ENCODE measurements around the gene RAB40C. TPM values are rescaled to one million over a fixed set of nuclear protein-coding genes. Genes with fewer than 3 reads are reported as not detected.
A peak's percentile ranks its signal among the peaks of the same experiment; 100 is the strongest.

RAB40C gene
- total RNA-seq, 3 donors from 2014 or later = 31.2 to 51.0 (median 40.1) TPM

- H3K4me3 ChIP-seq = no peak overlapping the region
- no peaks in the 10 kb centered on the region for H3K36me3 ChIP-seq (ENCODE audit: low read depth)
- no peaks in the 10 kb centered on the region for H3K4me1 ChIP-seq (ENCODE audit: low read depth)
- DNase-seq = no peak
- no peak for ATAC-seq
- no peak for TF ChIP-seq CTCF (IDR thresholded peaks at IDR 0.05)
- intact Hi-C loops (cut with DNase I, micrococcal nuclease) = no loop called here
- H3K9me3 ChIP-seq = no peaks in the 10 kb centered on the region
Measured at GRCh38 chr16:553601-554296, 36.1 kb upstream of the RAB40C start.

DNA sequence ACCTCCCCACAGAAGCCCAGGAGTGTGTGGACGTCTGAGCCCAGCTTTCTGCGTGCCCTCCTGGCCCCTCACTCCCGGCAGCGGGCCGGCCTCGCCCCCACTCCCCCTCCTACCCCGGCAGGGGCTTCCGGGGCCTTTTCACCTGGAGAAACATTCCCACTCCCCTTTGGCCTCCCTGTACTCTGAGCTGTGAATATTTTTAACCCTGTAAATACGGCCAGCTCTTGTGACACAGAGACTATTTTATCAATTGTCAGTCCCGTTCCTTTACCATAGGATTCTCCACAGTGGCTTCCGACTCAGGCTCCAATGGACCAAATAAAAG, 35.6 kb upstream of the RAB40C start:
- intact Hi-C loops (cut with DNase I, micrococcal nuclease) = no loop called here
- no peaks in the 10 kb centered on the region for H3K9me3 ChIP-seq
- DNase-seq (no peak), ATAC-seq (no peak)
- peaks cover under 1% of the 10 kb centered on the region for H3K4me1 ChIP-seq (ENCODE audit: low read depth)
- H3K36me3 ChIP-seq (ENCODE audit: low read depth) = no peaks in the 10 kb centered on the region
- no peak for TF ChIP-seq CTCF (IDR thresholded peaks at IDR 0.05)
- H3K4me3 ChIP-seq = no peak overlapping the region

DNA sequence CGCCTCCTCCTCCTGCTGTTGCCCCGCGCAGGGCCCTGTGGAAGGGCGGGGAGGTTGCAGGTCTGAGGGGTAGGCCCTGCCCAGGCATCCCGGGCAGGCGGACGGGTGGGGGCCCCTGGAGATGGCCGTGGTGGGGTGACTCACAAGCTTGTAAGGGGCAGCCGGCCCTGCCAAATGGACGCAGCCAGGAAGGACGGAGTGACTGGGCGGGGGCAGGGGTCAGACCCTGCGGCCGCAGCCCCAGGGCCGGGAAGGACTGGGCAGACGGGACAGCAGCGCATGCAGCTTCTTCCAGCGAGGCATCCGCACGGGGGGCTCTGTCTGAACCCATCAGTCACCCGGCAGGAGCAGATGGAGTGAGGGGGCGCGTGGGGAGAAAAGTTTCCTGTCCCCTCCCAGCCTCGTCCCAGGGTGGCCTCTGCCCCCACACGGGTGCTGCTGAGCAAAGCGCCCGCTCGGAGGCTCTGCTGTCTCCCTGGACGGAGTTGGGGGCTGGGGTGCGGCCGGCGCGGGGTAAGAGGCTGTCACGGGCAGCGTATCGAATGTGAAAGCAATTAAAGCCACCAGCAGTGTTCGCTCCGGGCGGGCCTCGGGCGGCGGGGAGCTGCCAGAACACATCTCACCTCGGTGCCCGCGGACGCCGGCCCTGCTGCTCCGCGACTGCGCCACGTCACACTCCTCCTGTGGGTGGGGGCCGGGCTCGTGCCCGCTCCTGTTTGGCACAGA, 35.1 kb upstream of the RAB40C start:
- intact Hi-C loops (cut with DNase I, micrococcal nuclease) = no loop called here
- TF ChIP-seq CTCF (IDR thresholded peaks at IDR 0.05) = no peak
- peak; percentile 69 for ATAC-seq
- no peak overlapping the region for H3K4me3 ChIP-seq
- no peaks in the 10 kb centered on the region for H3K9me3 ChIP-seq
- no peaks in the 10 kb centered on the region for H3K36me3 ChIP-seq (ENCODE audit: low read depth)
- peaks cover 5% of the 10 kb centered on the region for H3K4me1 ChIP-seq (ENCODE audit: low read depth)
- DNase-seq = no peak

- Histone ChIP-seq H3K4me3 (no peak overlapping the region), H3K4me1 (ENCODE audit: low read depth) (peaks cover 5% of the 10 kb centered on the region), H3K36me3 (ENCODE audit: low read depth) (no peaks in the 10 kb centered on the region), H3K9me3 (no peaks in the 10 kb centered on the region)
- ATAC-seq (peak; percentile 2), DNase-seq (no peak)
- TF ChIP-seq CTCF (IDR thresholded peaks at IDR 0.05) = no peak
- intact Hi-C loops (cut with DNase I, micrococcal nuclease) = no loop called here
Measured at GRCh38 chr16:555528-556473, 34.1 kb upstream of the RAB40C start.

GRCh38 chr16:556474-557173, 33.2 kb upstream of the RAB40C start:
- TF ChIP-seq CTCF (IDR thresholded peaks at IDR 0.05) = no peak
- Histone ChIP-seq H3K36me3 (ENCODE audit: low read depth) (no peaks in the 10 kb centered on the region), H3K4me1 (ENCODE audit: low read depth) (peaks cover 5% of the 10 kb centered on the region), H3K9me3 (no peaks in the 10 kb centered on the region), H3K4me3 (no peak overlapping the region)
- ATAC-seq (no peak), DNase-seq (no peak)
- intact Hi-C loops (cut with DNase I, micrococcal nuclease) = no loop called here
